ENCODE data around the gene WDR73. TPM values are rescaled to one million over a fixed set of nuclear protein-coding genes. Genes with fewer than 3 reads are reported as not detected.
"Not testable (repeated sequence)": the region's sequence is repeated elsewhere in the genome, so short reads cannot be mapped to it uniquely, and the experiment has no call there.

The WDR73 gene
- 10 to 100 TPM; 15.8 to 16.6 TPM for polyA plus RNA-seq

DNA sequence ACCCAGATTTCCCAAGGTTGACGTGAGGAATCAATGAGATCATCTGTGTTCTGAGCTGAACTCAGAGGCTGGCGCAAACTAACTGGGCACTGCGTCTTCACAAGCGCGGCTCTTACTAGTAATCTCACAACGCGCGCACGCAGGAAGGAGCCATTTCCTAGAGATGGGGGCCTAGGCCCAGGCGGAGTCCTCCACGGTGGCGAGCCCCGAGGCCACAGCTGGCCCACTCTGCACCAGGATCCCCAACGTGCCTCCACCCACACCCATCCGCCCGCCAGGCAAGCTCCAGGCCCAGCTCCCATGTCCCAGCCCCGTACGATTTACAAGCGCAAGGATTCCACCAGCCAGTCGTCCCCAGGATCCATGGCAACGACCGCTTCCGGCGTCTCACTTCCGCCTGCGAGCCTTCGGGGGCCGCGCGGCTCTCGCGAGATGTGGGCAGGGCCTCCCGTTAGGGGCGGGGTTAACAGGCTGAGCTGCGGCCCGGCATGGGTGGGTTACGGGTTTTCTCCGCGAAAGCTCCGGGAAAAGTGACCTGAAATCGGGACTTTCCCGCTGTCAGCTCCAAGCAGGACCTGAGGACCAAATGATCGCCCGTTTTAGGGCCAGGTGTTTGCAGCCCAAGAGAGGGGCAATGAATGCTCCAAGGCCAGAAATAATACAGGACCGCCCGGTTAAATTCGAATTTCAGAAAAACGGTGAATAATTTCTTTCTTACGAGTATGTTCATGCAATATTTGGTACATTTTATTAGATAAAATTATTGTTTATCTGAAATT is at the start of gene WDR73:
TSS of gene WDR73 (minus strand) at position 374 of the 779 bp plus-strand sequence. CDS start at position 365, 9 bp downstream.
- Histone ChIP-seq H3K36me3 (ENCODE audit: control insufficient read depth in 2 of 2, insufficient read depth in 2 of 2, low read length in 1 of 2) (peaks cover 0 to 7% of the 10 kb centered on the region in 2 donors), H3K27ac (ENCODE audit: low read depth in 2 of 2, low read length in 1 of 2) (peak within 1 kb of the TSS; percentile 93), H3K4me3 (ENCODE audit: low read depth in 1 of 2, low read length in 2 of 2) (peak within 1 kb of the TSS; percentile 91 to 97), H3K4me1 (ENCODE audit: control insufficient read depth in 2 of 2, insufficient read depth in 2 of 2, low read length in 1 of 2) (peaks cover 4 to 19% of the 10 kb centered on the region in 2 donors), H3K27me3 (ENCODE audit: control insufficient read depth in 1 of 2, insufficient read depth in 2 of 2, low read length in 2 of 2) (no peaks in the 10 kb centered on the region), H3K9me3 (ENCODE audit: control insufficient read depth in 2 of 2, insufficient read depth in 1 of 2, low read depth in 1 of 2, low read length in 1 of 2) (no peaks in the 10 kb centered on the region)
- WGBS, 2 donors: 0% methylated on average over 49 of the region's 49 CpGs

DNA sequence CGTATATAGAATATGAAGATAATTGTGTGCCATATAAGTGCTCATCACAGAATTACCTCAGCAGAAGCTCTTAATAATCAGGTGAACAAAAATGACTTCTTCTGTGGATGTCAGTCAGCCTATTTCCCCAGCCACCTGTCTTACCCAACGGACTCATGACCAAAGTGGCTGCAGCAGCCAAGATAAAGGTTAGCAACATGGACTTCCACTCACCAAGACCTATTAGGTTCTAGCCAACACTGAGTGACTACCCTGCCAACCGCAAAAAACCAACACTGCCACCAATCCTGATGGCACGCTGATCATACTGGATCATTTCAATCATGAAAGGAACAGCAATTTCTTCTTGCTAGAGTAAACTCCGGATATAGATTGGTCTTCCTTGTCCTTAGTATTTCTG is 49.7 kb upstream of the WDR73 start:
- Histone ChIP-seq H3K9me3 (ENCODE audit: control insufficient read depth in 2 of 2, insufficient read depth in 1 of 2, low read depth in 1 of 2, low read length in 1 of 2) (no peaks in the 10 kb centered on the region), H3K36me3 (ENCODE audit: control insufficient read depth in 2 of 2, insufficient read depth in 2 of 2, low read length in 1 of 2) (peaks cover 0 to 3% of the 10 kb centered on the region in 2 donors), H3K27ac (ENCODE audit: low read depth in 2 of 2, low read length in 1 of 2) (no peak overlapping the region), H3K4me1 (ENCODE audit: control insufficient read depth in 2 of 2, insufficient read depth in 2 of 2, low read length in 1 of 2) (no peaks in the 10 kb centered on the region), H3K27me3 (ENCODE audit: control insufficient read depth in 1 of 2, insufficient read depth in 2 of 2, low read length in 2 of 2) (no peaks in the 10 kb centered on the region), H3K4me3 (ENCODE audit: low read depth in 1 of 2, low read length in 2 of 2) (no peak overlapping the region)
- WGBS, 2 donors: 94 to 95% methylated on average over 5 of the region's 5 CpGs

DNA sequence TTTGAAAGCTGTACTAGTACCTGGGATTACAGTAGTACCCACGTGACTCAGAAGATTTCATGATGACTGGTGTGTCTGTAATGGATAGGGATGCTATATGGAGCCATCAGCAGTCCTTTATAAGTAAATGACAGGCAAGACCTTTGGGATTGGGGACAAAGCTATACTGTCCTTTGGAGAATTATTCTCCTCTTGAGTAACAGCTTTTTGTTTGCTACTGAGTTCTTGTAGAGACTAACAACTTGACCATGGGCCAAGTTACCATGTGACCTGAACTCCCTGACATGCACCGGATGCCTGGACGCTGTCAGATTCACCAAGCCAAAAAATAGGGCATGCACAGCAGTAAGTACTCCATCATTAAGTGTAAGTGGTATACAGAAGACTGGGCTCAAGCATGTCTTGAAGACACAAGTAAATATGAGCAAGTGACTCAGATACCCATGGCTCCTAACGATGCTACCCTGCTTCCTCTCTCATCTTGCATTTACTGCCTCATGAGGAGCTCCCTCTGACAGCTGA is 48.9 kb upstream of the WDR73 start:
- no peaks in the 10 kb centered on the region for H3K4me1 ChIP-seq (ENCODE audit: control insufficient read depth in 2 of 2, insufficient read depth in 2 of 2, low read length in 1 of 2)
- H3K9me3 ChIP-seq (ENCODE audit: control insufficient read depth in 2 of 2, insufficient read depth in 1 of 2, low read depth in 1 of 2, low read length in 1 of 2): no peaks in the 10 kb centered on the region
- H3K27ac ChIP-seq (ENCODE audit: low read depth in 2 of 2, low read length in 1 of 2): no peak overlapping the region
- no peaks in the 10 kb centered on the region for H3K27me3 ChIP-seq (ENCODE audit: control insufficient read depth in 1 of 2, insufficient read depth in 2 of 2, low read length in 2 of 2)
- H3K36me3 ChIP-seq (ENCODE audit: control insufficient read depth in 2 of 2, insufficient read depth in 2 of 2, low read length in 1 of 2): peaks cover 0 to 3% of the 10 kb centered on the region in 2 donors
- WGBS, 2 donors: 47% methylated on average over 4 of the region's 4 CpGs
- H3K4me3 ChIP-seq (ENCODE audit: low read depth in 1 of 2, low read length in 2 of 2): no peak overlapping the region

DNA sequence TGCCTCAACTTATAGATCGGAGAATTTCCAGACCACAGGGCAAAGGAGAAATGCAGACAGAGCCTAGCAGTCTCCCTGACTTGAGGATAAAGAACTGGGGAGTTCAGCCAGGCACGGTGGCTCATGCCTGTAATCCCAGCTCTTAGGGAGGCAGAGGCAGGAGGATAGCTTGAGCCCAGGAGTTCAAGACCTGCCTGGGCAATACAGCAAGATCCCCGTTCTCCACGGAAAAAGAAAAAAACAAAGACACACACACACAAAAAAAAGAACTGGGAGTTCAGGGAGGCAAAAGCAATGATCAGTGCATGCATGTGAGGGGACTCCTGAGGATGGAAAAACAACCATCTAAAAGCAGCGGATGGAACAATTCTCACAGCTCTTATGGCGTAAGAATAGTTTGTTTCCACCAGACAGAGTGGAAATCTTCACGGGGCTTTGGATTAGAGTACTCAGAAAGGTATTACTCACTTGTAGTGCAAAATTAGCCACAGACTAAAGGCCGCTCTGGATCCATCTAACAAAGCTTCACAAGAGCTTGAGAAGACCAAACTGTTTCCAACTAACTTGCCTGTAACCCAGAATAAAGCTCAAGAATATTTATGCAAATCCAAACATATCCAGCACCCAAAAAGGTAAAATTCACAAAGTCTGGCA is 45.6 kb upstream of the WDR73 start:
- Histone ChIP-seq H3K27ac (ENCODE audit: low read depth in 2 of 2, low read length in 1 of 2) (no peak overlapping the region), H3K9me3 (ENCODE audit: control insufficient read depth in 2 of 2, insufficient read depth in 1 of 2, low read depth in 1 of 2, low read length in 1 of 2) (no peaks in the 10 kb centered on the region), H3K4me1 (ENCODE audit: control insufficient read depth in 2 of 2, insufficient read depth in 2 of 2, low read length in 1 of 2) (no peaks in the 10 kb centered on the region), H3K36me3 (ENCODE audit: control insufficient read depth in 2 of 2, insufficient read depth in 2 of 2, low read length in 1 of 2) (no peaks in the 10 kb centered on the region), H3K4me3 (ENCODE audit: low read depth in 1 of 2, low read length in 2 of 2) (no peak overlapping the region), H3K27me3 (ENCODE audit: control insufficient read depth in 1 of 2, insufficient read depth in 2 of 2, low read length in 2 of 2) (no peaks in the 10 kb centered on the region)
- WGBS, 2 donors: 89 to 92% methylated on average over 8 of the region's 8 CpGs

DNA sequence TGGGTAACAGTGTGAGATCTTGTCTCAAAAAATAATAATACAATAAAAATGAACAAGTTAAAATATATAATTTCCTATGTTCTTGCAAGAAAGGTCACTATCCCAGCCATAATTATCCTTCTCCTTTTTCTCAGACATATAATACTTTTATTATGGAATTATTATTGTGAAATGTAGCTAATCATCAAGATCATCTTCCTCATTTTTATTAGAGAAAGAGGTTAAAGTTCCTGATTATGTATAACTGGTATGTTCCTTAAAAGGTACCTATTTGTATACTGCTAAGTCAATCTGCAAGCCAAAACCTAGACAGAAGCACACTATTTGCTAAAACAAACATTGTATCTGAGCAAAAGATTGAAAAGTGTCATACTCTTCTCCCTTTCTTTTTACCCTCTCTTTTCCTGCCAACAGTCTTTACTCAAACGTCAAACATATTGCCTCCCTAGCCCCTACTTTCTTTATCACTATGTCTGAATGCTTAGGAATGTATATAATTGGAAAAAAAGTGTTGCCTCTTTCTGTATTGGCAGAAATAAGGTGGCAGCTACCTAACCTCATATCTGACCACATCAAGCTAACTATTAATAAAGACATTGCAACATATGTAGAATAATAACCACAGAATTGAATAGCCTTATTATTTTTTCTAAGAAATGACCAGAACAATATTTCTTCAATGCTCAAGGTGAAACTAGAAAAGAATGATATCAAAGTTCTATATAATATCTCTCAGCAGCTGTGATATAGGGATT is 43.3 kb upstream of the WDR73 start:
- no peak overlapping the region for H3K4me3 ChIP-seq (ENCODE audit: low read depth in 1 of 2, low read length in 2 of 2)
- H3K27me3 ChIP-seq (ENCODE audit: control insufficient read depth in 1 of 2, insufficient read depth in 2 of 2, low read length in 2 of 2): no peaks in the 10 kb centered on the region
- no peaks in the 10 kb centered on the region for H3K4me1 ChIP-seq (ENCODE audit: control insufficient read depth in 2 of 2, insufficient read depth in 2 of 2, low read length in 1 of 2)
- WGBS, 2 donors: 18 to 29% methylated on average over 1 of the region's 1 CpG
- H3K36me3 ChIP-seq (ENCODE audit: control insufficient read depth in 2 of 2, insufficient read depth in 2 of 2, low read length in 1 of 2): no peaks in the 10 kb centered on the region
- no peaks in the 10 kb centered on the region for H3K9me3 ChIP-seq (ENCODE audit: control insufficient read depth in 2 of 2, insufficient read depth in 1 of 2, low read depth in 1 of 2, low read length in 1 of 2)
- no peak overlapping the region for H3K27ac ChIP-seq (ENCODE audit: low read depth in 2 of 2, low read length in 1 of 2)

DNA sequence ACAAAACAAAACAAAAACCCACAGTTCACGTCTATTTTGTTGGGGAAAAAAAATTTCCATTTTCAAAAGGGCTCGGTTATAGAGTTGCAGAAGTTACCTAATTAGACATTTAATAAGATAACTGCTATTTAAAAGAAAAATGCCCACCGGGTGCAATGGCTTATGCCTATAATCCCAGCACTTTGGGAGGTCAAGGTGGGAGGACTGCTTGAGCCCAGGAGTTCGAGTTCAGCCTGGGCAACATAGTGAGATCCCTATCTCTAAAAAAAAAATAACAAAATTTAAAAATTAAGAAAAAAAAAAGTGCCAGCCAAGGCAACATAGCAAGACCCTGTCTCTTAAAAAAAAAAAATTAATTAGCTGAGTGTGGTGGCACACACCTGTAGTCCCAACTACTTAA is 42.7 kb upstream of the WDR73 start:
- WGBS, 2 donors: 81 to 87% methylated on average over 4 of the region's 4 CpGs
- H3K27ac ChIP-seq (ENCODE audit: low read depth in 2 of 2, low read length in 1 of 2): no peak overlapping the region
- no peaks in the 10 kb centered on the region for H3K36me3 ChIP-seq (ENCODE audit: control insufficient read depth in 2 of 2, insufficient read depth in 2 of 2, low read length in 1 of 2)
- H3K27me3 ChIP-seq (ENCODE audit: control insufficient read depth in 1 of 2, insufficient read depth in 2 of 2, low read length in 2 of 2): no peaks in the 10 kb centered on the region
- no peaks in the 10 kb centered on the region for H3K9me3 ChIP-seq (ENCODE audit: control insufficient read depth in 2 of 2, insufficient read depth in 1 of 2, low read depth in 1 of 2, low read length in 1 of 2)
- no peaks in the 10 kb centered on the region for H3K4me1 ChIP-seq (ENCODE audit: control insufficient read depth in 2 of 2, insufficient read depth in 2 of 2, low read length in 1 of 2)
- no peak overlapping the region for H3K4me3 ChIP-seq (ENCODE audit: low read depth in 1 of 2, low read length in 2 of 2)

DNA sequence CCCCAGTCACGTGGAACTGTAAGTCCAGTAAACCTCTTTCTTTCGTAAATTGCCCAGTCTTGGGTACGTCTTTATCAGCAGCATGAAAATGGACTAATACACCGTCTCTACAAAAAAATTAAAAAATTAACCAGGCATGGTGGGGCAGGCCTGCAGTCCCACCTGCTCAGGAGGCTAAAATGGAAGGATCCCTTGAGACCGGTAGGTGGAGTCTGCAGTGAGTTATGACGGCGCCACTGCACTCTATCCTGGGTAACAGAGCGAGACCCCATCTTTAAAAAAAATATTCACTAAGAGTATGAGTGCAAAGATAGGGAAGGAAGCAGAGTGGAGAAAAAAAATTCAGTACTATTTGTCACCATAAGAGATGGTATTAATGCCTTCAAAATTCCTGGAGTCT is 36.3 kb upstream of the WDR73 start:
- H3K9me3 ChIP-seq (ENCODE audit: control insufficient read depth in 2 of 2, insufficient read depth in 1 of 2, low read depth in 1 of 2, low read length in 1 of 2): no peaks in the 10 kb centered on the region
- WGBS, 2 donors: 97% methylated on average over 8 of the region's 8 CpGs
- H3K4me3 ChIP-seq (ENCODE audit: low read depth in 1 of 2, low read length in 2 of 2): no peak overlapping the region
- H3K27me3 ChIP-seq (ENCODE audit: control insufficient read depth in 1 of 2, insufficient read depth in 2 of 2, low read length in 2 of 2): no peaks in the 10 kb centered on the region
- no peaks in the 10 kb centered on the region for H3K4me1 ChIP-seq (ENCODE audit: control insufficient read depth in 2 of 2, insufficient read depth in 2 of 2, low read length in 1 of 2)
- no peak overlapping the region for H3K27ac ChIP-seq (ENCODE audit: low read depth in 2 of 2, low read length in 1 of 2)
- H3K36me3 ChIP-seq (ENCODE audit: control insufficient read depth in 2 of 2, insufficient read depth in 2 of 2, low read length in 1 of 2): peaks cover 0 to 9% of the 10 kb centered on the region in 2 donors

DNA sequence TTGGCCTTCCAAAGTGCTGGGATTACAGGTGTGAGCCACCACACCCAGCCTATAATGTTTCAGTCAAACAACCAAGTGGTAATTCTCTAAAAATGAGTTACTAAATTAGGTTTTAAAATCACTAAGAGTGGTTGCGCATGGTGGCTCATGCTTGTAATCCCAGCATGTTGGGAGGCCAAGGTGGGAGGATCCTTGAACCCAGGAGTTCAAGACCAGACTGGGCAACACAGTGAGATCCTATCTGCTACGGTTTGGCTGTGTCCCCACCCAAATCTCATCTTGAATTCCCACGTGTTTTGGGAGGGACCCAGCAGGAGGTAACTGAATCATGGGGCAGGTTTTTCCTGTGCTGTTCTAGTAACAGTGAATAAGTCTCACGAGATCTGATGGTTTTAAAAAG is 35.8 kb upstream of the WDR73 start:
- H3K4me3 ChIP-seq (ENCODE audit: low read depth in 1 of 2, low read length in 2 of 2): no peak overlapping the region
- no peaks in the 10 kb centered on the region for H3K9me3 ChIP-seq (ENCODE audit: control insufficient read depth in 2 of 2, insufficient read depth in 1 of 2, low read depth in 1 of 2, low read length in 1 of 2)
- WGBS, 2 donors: 80 to 83% methylated on average over 4 of the region's 4 CpGs
- H3K27ac ChIP-seq (ENCODE audit: low read depth in 2 of 2, low read length in 1 of 2): no peak overlapping the region
- no peaks in the 10 kb centered on the region for H3K4me1 ChIP-seq (ENCODE audit: control insufficient read depth in 2 of 2, insufficient read depth in 2 of 2, low read length in 1 of 2)
- peaks cover 0 to 9% of the 10 kb centered on the region in 2 donors for H3K36me3 ChIP-seq (ENCODE audit: control insufficient read depth in 2 of 2, insufficient read depth in 2 of 2, low read length in 1 of 2)
- H3K27me3 ChIP-seq (ENCODE audit: control insufficient read depth in 1 of 2, insufficient read depth in 2 of 2, low read length in 2 of 2): no peaks in the 10 kb centered on the region

DNA sequence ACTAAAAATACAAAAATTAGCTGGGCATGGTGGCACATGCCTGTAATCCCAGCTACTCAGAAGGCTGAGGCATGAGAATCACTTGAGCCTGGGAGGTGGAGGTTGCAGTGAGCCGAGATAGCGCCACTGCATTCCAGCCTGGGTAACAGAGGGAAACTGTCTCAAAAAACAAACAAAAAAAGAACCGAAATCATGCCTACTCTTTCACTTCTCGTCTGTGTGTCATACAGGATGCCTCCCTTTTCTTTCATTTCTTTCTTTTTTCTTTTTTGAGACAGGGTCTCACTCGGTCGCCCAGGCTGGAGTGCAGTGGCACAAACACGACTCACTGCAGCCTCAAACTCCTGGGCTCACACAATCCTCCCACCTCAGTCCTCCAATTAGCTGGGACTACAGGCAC is 32.4 kb upstream of the WDR73 start:
- not testable (repeated sequence) for H3K4me3 ChIP-seq (ENCODE audit: low read depth in 1 of 2, low read length in 2 of 2)
- WGBS, 2 donors: 89 to 94% methylated on average over 7 of the region's 7 CpGs

More for the DNA sequence above, 32.4 kb upstream of the WDR73 start:
- H3K27me3 ChIP-seq (ENCODE audit: control insufficient read depth in 1 of 2, insufficient read depth in 2 of 2, low read length in 2 of 2); H3K9me3 ChIP-seq (ENCODE audit: control insufficient read depth in 2 of 2, insufficient read depth in 1 of 2, low read depth in 1 of 2, low read length in 1 of 2); H3K36me3 ChIP-seq (ENCODE audit: control insufficient read depth in 2 of 2, insufficient read depth in 2 of 2, low read length in 1 of 2); H3K27ac ChIP-seq (ENCODE audit: low read depth in 2 of 2, low read length in 1 of 2); H3K4me1 ChIP-seq (ENCODE audit: control insufficient read depth in 2 of 2, insufficient read depth in 2 of 2, low read length in 1 of 2): not testable (repeated sequence)
